H1 (cell line): Measurements from ENCODE around the gene LCOR. TPM values are rescaled to one million over a fixed set of nuclear protein-coding genes. Genes with fewer than 3 reads are reported as not detected.
A peak's percentile ranks its signal among the peaks of the same experiment; 100 is the strongest.

Experiments
- CTCF ChIA-PET: fragments of 300-600 bp; sonication (Branson Sonifier 250); formaldehyde crosslinking; loops from one replicate; lab custom pipeline; 2021; ENCODE audit not compliant: partially characterized antibody; lab: Charles Lee
- POLR2A ChIA-PET: fragments of 300-600 bp; sonication (Branson Sonifier 250); formaldehyde crosslinking; loops from one replicate; lab custom pipeline; 2021; ENCODE audit warnings: inconsistent platforms; ENCODE audit not compliant: partially characterized antibody; lab: Charles Lee
- DNase-seq, 2 experiments: peaks; one replicate each; pipeline versions ENCODE4 v3.0.0 to v3.0.0-alpha.2; 2010 to 2022; ENCODE audit warnings: low spot score in 2 of 2, low read depth in 1 of 2, mixed read lengths in 1 of 2
- FAIRE-seq: peaks from 2 replicates; lab custom pipeline; 2011; peaks lifted over from hg19 to GRCh38; lab: Jason Lieb, UNC
- H2AFZ ChIP-seq: 2 replicates; pipeline ENCODE4 v1.8.1; 2012; ENCODE audit warnings: low read length, inconsistent platforms
- H2AK5ac ChIP-seq: 2 replicates; pipeline ENCODE4 v1.6.1; 2013; ENCODE audit warnings: low read depth, low read length
- H2BK120ac ChIP-seq: replicated peaks from 2 replicates; pipeline ENCODE3; 2013; ENCODE audit warnings: low read depth, low read length, inconsistent platforms
- H2BK12ac ChIP-seq: 2 replicates; pipeline ENCODE4 v1.6.1; 2013; ENCODE audit warnings: low read depth, low read length
- H2BK15ac ChIP-seq: 2 replicates; pipeline ENCODE4 v1.6.1; 2013; ENCODE audit warnings: low read length
- H2BK20ac ChIP-seq: 2 replicates; pipeline ENCODE4 v1.6.1; 2013; ENCODE audit warnings: low read length
- H2BK5ac ChIP-seq: 2 replicates; pipeline ENCODE4 v1.6.1; 2013; ENCODE audit warnings: low read depth, low read length
- H3K14ac ChIP-seq: 2 replicates; pipeline ENCODE4 v1.6.1; 2013; ENCODE audit warnings: inconsistent platforms; ENCODE audit not compliant: insufficient read length
- H3K18ac ChIP-seq: 2 replicates; pipeline ENCODE4 v1.6.1; 2013; ENCODE audit warnings: low read length; ENCODE audit errors: extremely low read depth
- H3K23ac ChIP-seq: 2 replicates; pipeline ENCODE4 v1.6.1; 2013; ENCODE audit warnings: inconsistent platforms; ENCODE audit not compliant: insufficient read length
- H3K23me2 ChIP-seq: 2 replicates; pipeline ENCODE4 v1.6.1; 2013; ENCODE audit warnings: low read depth, low read length
- H3K27ac ChIP-seq: 2 replicates; pipeline ENCODE4 v1.6.1; 2011; ENCODE audit warnings: low read depth, low read length, inconsistent platforms
- H3K27me3 ChIP-seq, 4 experiments: replicated peaks in 1 of 4; 1 replicate in 1 of 4; 2 replicates in 3 of 4; pipeline versions ENCODE4 v1.6.1 to v1.8.1; 2011 to 2013; ENCODE audit warnings: low read length in 3 of 4, mild to moderate bottlenecking in 3 of 4, inconsistent platforms in 2 of 4, mixed read lengths in 2 of 4, moderate library complexity in 1 of 4; ENCODE audit not compliant: control insufficient read depth in 3 of 4, insufficient read depth in 3 of 4; ENCODE audit errors: extremely low read depth in 1 of 4
- H3K36me3 ChIP-seq, 4 experiments: 2 replicates each; pipeline versions ENCODE4 v1.6.1 to v1.8.1; 2011 to 2013; ENCODE audit warnings: mild to moderate bottlenecking in 4 of 4, low read length in 3 of 4, moderate library complexity in 2 of 4, control low read depth in 1 of 4, inconsistent platforms in 1 of 4; ENCODE audit not compliant: insufficient read depth in 4 of 4, control insufficient read depth in 2 of 4
- H3K4ac ChIP-seq: replicated peaks from 2 replicates; pipeline ENCODE3; 2013; ENCODE audit warnings: low read length, low read depth, mixed read lengths, inconsistent platforms; ENCODE audit not compliant: insufficient read length
- H3K4me1 ChIP-seq, 4 experiments: replicated peaks in 1 of 4; 1 replicate in 1 of 4; 2 replicates in 3 of 4; pipeline versions ENCODE4 v1.6.1 to v1.8.1; 2011 to 2013; ENCODE audit warnings: low read length in 3 of 4, inconsistent platforms in 2 of 4, mixed read lengths in 1 of 4; ENCODE audit not compliant: insufficient read depth in 4 of 4, control insufficient read depth in 3 of 4
- H3K4me2 ChIP-seq, 2 experiments: 2 replicates each; pipeline versions ENCODE4 v1.6.1 to v1.8.1; 2011 to 2013; ENCODE audit warnings: low read depth in 2 of 2, low read length in 2 of 2, control low read depth in 1 of 2, inconsistent platforms in 1 of 2, mild to moderate bottlenecking in 1 of 2; ENCODE audit not compliant: insufficient read depth in 1 of 2
- H3K4me3 ChIP-seq, 4 experiments: fragments of 200-600, 300-600 bp in 1 of 4; sonication (generic), shearing (Covaris generic), sonication (Bioruptor Twin) in 1 of 4; 2 replicates each; pipeline versions ENCODE4 v1.5.1 to v1.8.1; 2011 to 2016; ENCODE audit warnings: low read length in 4 of 4, low read depth in 3 of 4, control low read depth in 2 of 4, inconsistent platforms in 2 of 4, mild to moderate bottlenecking in 2 of 4, mixed read lengths in 1 of 4, moderate library complexity in 1 of 4; ENCODE audit not compliant: insufficient read depth in 2 of 4; ENCODE audit errors: extremely low read depth in 1 of 4
- H3K56ac ChIP-seq: replicated peaks from 2 replicates; pipeline ENCODE3; 2013; ENCODE audit warnings: low read depth, mild to moderate bottlenecking, mixed read lengths, low read length, inconsistent platforms; ENCODE audit not compliant: insufficient read length
- H3K79me1 ChIP-seq: 2 replicates; pipeline ENCODE4 v1.6.1; 2013; ENCODE audit warnings: low read depth, low read length, control low read depth
- H3K79me2 ChIP-seq, 2 experiments: 2 replicates each; pipeline versions ENCODE4 v1.6.1 to v1.8.1; 2012 to 2013; ENCODE audit warnings: low read length in 2 of 2, mild to moderate bottlenecking in 2 of 2, inconsistent platforms in 1 of 2; ENCODE audit not compliant: insufficient read depth in 2 of 2, control insufficient read depth in 1 of 2
- H3K9ac ChIP-seq, 4 experiments: replicated peaks in 1 of 4; 1 replicate in 1 of 4; 2 replicates in 3 of 4; pipeline versions ENCODE4 v1.6.1 to v1.8.1; 2011 to 2013; ENCODE audit warnings: low read depth in 3 of 4, low read length in 3 of 4, control low read depth in 2 of 4, mild to moderate bottlenecking in 2 of 4, moderate library complexity in 2 of 4, inconsistent platforms in 1 of 4; ENCODE audit errors: extremely low read depth in 1 of 4
- H3K9me3 ChIP-seq, 2 experiments: 2 replicates each; pipeline versions ENCODE4 v1.6.1 to v1.8.1; 2012 to 2013; ENCODE audit warnings: mild to moderate bottlenecking in 2 of 2, moderate library complexity in 2 of 2, control low read depth in 1 of 2, inconsistent platforms in 1 of 2, low read depth in 1 of 2, low read length in 1 of 2, mixed read lengths in 1 of 2; ENCODE audit not compliant: insufficient read depth in 2 of 2
- H4K20me1 ChIP-seq, 2 experiments: replicated peaks in 1 of 2; 2 replicates each; pipeline versions ENCODE3 to v1.8.1; 2011 to 2013; ENCODE audit warnings: inconsistent platforms in 2 of 2, low read length in 2 of 2, mild to moderate bottlenecking in 1 of 2; ENCODE audit not compliant: insufficient read depth in 2 of 2, control insufficient read depth in 1 of 2
- H4K5ac ChIP-seq: 2 replicates; pipeline ENCODE4 v1.6.1; 2013; ENCODE audit warnings: low read length, low read depth, mixed read lengths, inconsistent platforms; ENCODE audit not compliant: insufficient read length
- H4K8ac ChIP-seq: 2 replicates; pipeline ENCODE4 v1.8.0; 2013; ENCODE audit warnings: mild to moderate bottlenecking, moderate library complexity, low read length, inconsistent platforms; ENCODE audit not compliant: insufficient read depth; ENCODE audit errors: extremely low read depth
- H4K91ac ChIP-seq: replicated peaks from 2 replicates; pipeline ENCODE3; 2013; ENCODE audit warnings: low read length, mixed read lengths, inconsistent platforms; ENCODE audit not compliant: insufficient read length
- ASH2L ChIP-seq: fragments of 200-600, 300-600 bp; sonication (generic); IDR thresholded peaks from one replicate; pipeline ENCODE4 v1.7.1; 2017; ENCODE audit warnings: low read length
- GTF2F1 ChIP-seq: IDR thresholded peaks from 2 replicates; pipeline ENCODE4 v1.6.1; 2012; ENCODE audit warnings: low read depth, low read length, improper control_type of control experiment, borderline replicate concordance
- RAD21 ChIP-seq, 2 experiments: IDR thresholded peaks in 1 of 2; conservative IDR thresholded peaks in 1 of 2; 2 replicates each; pipeline ENCODE4 v1.6.1; 2011; ENCODE audit warnings: low read depth in 2 of 2, low read length in 2 of 2, improper control_type of control experiment in 1 of 2, inconsistent platforms in 1 of 2, mild to moderate bottlenecking in 1 of 2, moderate library complexity in 1 of 2
- SAP30 ChIP-seq: fragments of 300-600 bp; sonication (generic); IDR thresholded peaks from 2 replicates; pipeline ENCODE4 v1.7.1; 2012; ENCODE audit warnings: low read length, moderate library complexity, mild to moderate bottlenecking, inconsistent platforms; ENCODE audit not compliant: insufficient read depth, insufficient replicate concordance
- SP1 ChIP-seq: IDR thresholded peaks from 2 replicates; pipeline ENCODE4 v1.6.1; 2011; ENCODE audit warnings: low read depth, low read length
- WGBS, 2 experiments: shearing (Covaris generic) in 1 of 2; methylation state at CpG; one replicate each; pipeline versions ENCODE4 v1.1.6 to v1.1.7; 2013 to 2015; ENCODE audit warnings: low lambda C conversion rate in 2 of 2, mixed read lengths in 2 of 2, inconsistent platforms in 1 of 2, low coverage in 1 of 2, missing lambda C conversion rate in 1 of 2; ENCODE audit not compliant: insufficient replicate concordance in 2 of 2, insufficient coverage in 1 of 2, insufficient read length in 1 of 2; ENCODE audit errors: extremely low coverage in 1 of 2, missing lambda C conversion rate in 1 of 2; 5-methylcytosine and 5-hydroxymethylcytosine counted together
- polyA plus RNA-seq, 7 experiments: library from polyadenylated mRNA; depleted of rRNA in 3 of 7; stranded (reverse) in 5 of 7; unstranded in 2 of 7; fragments of >200 nt in 5 of 7; fragments of 200-250 nt in 2 of 7; gene quantifications; 1 replicate in 5 of 7; 2 replicates in 1 of 7; 4 replicates in 1 of 7; pipeline versions ENCODE4 v1.2.1 to v1.2.3, GENCODE V29; 2011 to 2013; ENCODE audit warnings: missing spikeins in 2 of 7, mixed read lengths in 2 of 7
- total RNA-seq: library from RNA; stranded (reverse); fragmentation: NEBNext Ultra II Directional; extraction: Animal tissue kit (Norgen Biotek cat#: 25700); gene quantifications from 2 replicates; pipeline ENCODE4 v1.2.1, GENCODE V29; 2021

The LCOR gene
- total and polyA plus RNA-seq, 2 of the 8 experiments (the other 6 are each of a cell fraction or from before 2014, with no cell fraction given) = 4.7 to 25.5 TPM

- Histone ChIP-seq H3K18ac (no peak overlapping the region), H3K27ac (no peak overlapping the region), H3K27me3 (no peaks in the 10 kb centered on the region), H3K23me2 (no peaks in the 10 kb centered on the region), H3K9me3 (no peaks in the 10 kb centered on the region), H2BK5ac (no peak overlapping the region), H2BK12ac (no peak overlapping the region), H4K8ac (no peak overlapping the region), H3K4me1 (no peaks in the 10 kb centered on the region), H2BK15ac (no peak overlapping the region), H3K14ac (no peak overlapping the region), H3K23ac (no peak overlapping the region), H2AK5ac (no peak overlapping the region), H3K4me3 (no peak overlapping the region), H3K79me1 (no peaks in the 10 kb centered on the region), H3K56ac (no peak overlapping the region), H2AFZ (no peak overlapping the region; the same call in 1 of the 2 replicates), H3K4ac (no peak overlapping the region), H4K91ac (no peak overlapping the region), H2BK120ac (no peak overlapping the region), H3K36me3 (no peaks in the 10 kb centered on the region), H3K79me2 (no peaks in the 10 kb centered on the region), H3K9ac (no peak overlapping the region), H4K20me1 (no peaks in the 10 kb centered on the region), H4K5ac (no peak overlapping the region), H3K4me2 (no peak overlapping the region), H2BK20ac (no peak overlapping the region)
- no peak for TF ChIP-seq SP1
- TF ChIP-seq ASH2L = no peak
- no peak for TF ChIP-seq SAP30
- TF ChIP-seq RAD21 (IDR thresholded peaks at IDR 0.05 in 1 of 2, conservative IDR thresholded peaks at IDR 0.05 in 1 of 2; ENCODE audit: low read depth in 2 of 2, low read length in 2 of 2) = 0 out of 4 replicates have a peak, but pooled peaks of 1 of the 2 experiments have one; percentile 3
- no peak for TF ChIP-seq GTF2F1
- DNase-seq = no peak
- FAIRE-seq = no peak
- POLR2A ChIA-PET = interaction anchor here (1.3 kb wide), 1 partner anchor 12 kb away, joined by 5 read pairs; the partner anchor contains the start of gene LCOR
- CTCF ChIA-PET = interaction anchor here (0.9 to 1.8 kb wide), 6 partner anchors 9 to 179 kb away, joined by 3 to 7 read pairs (median 3); no protein-coding TSS in a partner anchor
- WGBS, 2 experiments = 89% methylated on average over 5 of the region's 5 CpGs; no CpG with 5 or more reads in 1 of the 2 experiments
Measured at GRCh38 chr10:96820765-96821164, 11.3 kb upstream of the LCOR start.
